Ovary (tissue), 3 donors: ENCODE data around the gene MAP3K12.

Experiments used
- CTCF ChIP-seq, 3 donors: fragments of 450-650 bp in 2 of 3; fragments of 200-600 bp in 1 of 3; IDR thresholded peaks; one replicate each; pipeline versions ENCODE4 v1.5.1 to v1.8.0; 2016 to 2022; ENCODE audit warnings: antibody characterized with exemption in 3 of 3, mild to moderate bottlenecking in 1 of 3
- EP300 ChIP-seq: sonication (generic); formaldehyde crosslinking; IDR thresholded peaks from one replicate; pipeline ENCODE4 v1.6.1; 2017; ENCODE audit warnings: antibody characterized with exemption
- POLR2A ChIP-seq: fragments of 450-650 bp; IDR thresholded peaks from one replicate; pipeline ENCODE4 v1.6.1; 2017; ENCODE audit warnings: antibody characterized with exemption, mild to moderate bottlenecking, moderate library complexity
- donor health status: DM: no; HTN: no; CAD: no.

GRCh38 chr12:53481939-53482586 lies 17.2 kb downstream of the MAP3K12 start:
- TF ChIP-seq CTCF (IDR thresholded peaks at IDR 0.05) (no peak), POLR2A (no peak), EP300 (no peak)
